GM18951 (cell line): ENCODE data around the gene CEACAM16.

Experiments used
- POLR2A ChIP-seq: IDR thresholded peaks from 4 replicates; pipeline ENCODE4 v1.6.1; 2011; ENCODE audit warnings: mild to moderate bottlenecking; ENCODE audit not compliant: insufficient read length, insufficient read depth; ENCODE audit errors: extremely low read depth
- in situ Hi-C: fragments of 300-500 bp; cut with MboI; formaldehyde crosslinking; loops from one replicate; pipeline ENCODE4 v1.12.0; 2022; ENCODE audit warnings: low sequenced_read_pairs, mixed read lengths, inconsistent platforms; ENCODE audit not compliant: unreplicated experiment

Gene CEACAM16

GRCh38 chr19:44684892-44685863, 13.8 kb upstream of the CEACAM16 start:
- no peak for TF ChIP-seq POLR2A
- in situ Hi-C loops = no loop called here

- TF ChIP-seq POLR2A = no peak
- in situ Hi-C loops = no loop called here
Measured at GRCh38 chr19:44685877-44686276, 13.1 kb upstream of the CEACAM16 start.

GRCh38 chr19:44686896-44687295, 12.1 kb upstream of the CEACAM16 start:
- no peak for TF ChIP-seq POLR2A
- in situ Hi-C loops = no loop called here

GRCh38 chr19:44687888-44688287, 11.1 kb upstream of the CEACAM16 start:
- in situ Hi-C loops = no loop called here

GRCh38 chr19:44689290-44690130, 9.4 kb upstream of the CEACAM16 start:
- TF ChIP-seq POLR2A = no peak
- in situ Hi-C loops = no loop called here

More at GRCh38 chr19:44687888-44688287, 11.1 kb upstream of the CEACAM16 start:
- no peak for TF ChIP-seq POLR2A

- in situ Hi-C loops = no loop called here
- no peak for TF ChIP-seq POLR2A
Measured at GRCh38 chr19:44690131-44690440, 8.9 kb upstream of the CEACAM16 start.

- no peak for TF ChIP-seq POLR2A
- in situ Hi-C loops = no loop called here
Measured at GRCh38 chr19:44692379-44692721, 6.6 kb upstream of the CEACAM16 start.

GRCh38 chr19:44694184-44694579, 4.8 kb upstream of the CEACAM16 start:
- no peak for TF ChIP-seq POLR2A
- in situ Hi-C loops = no loop called here

GRCh38 chr19:44696939-44697669, 1.8 kb upstream of the CEACAM16 start:
- in situ Hi-C loops = no loop called here
- TF ChIP-seq POLR2A = no peak

GRCh38 chr19:44697670-44698034, 1.3 kb upstream of the CEACAM16 start:
- in situ Hi-C loops = no loop called here
- TF ChIP-seq POLR2A = no peak

GRCh38 chr19:44700547-44700946, 1.6 kb downstream of the CEACAM16 start:
- in situ Hi-C loops = no loop called here
- TF ChIP-seq POLR2A = no peak

GRCh38 chr19:44701228-44701627, 2.3 kb downstream of the CEACAM16 start:
- TF ChIP-seq POLR2A = no peak
- in situ Hi-C loops = no loop called here

GRCh38 chr19:44702551-44703176, 3.7 kb downstream of the CEACAM16 start:
- no peak for TF ChIP-seq POLR2A
- in situ Hi-C loops = no loop called here
